Endothelial cell of umbilical vein (primary cell): ENCODE results near the gene ATP6V1F. TPM values are rescaled to one million over a fixed set of nuclear protein-coding genes. Genes with fewer than 3 reads are reported as not detected.
A peak's percentile ranks its signal among the peaks of the same experiment; 100 is the strongest.

Source experiments
- BruUV-seq: library from RNA; stranded (reverse); fragments of 400-500 nt; replicated peaks from 2 replicates; lab custom pipeline; 2021; lab: Mats Ljungman, UMichigan
- CTCF ChIA-PET: fragments of 300-600, 350-600 bp; sonication (Branson Sonifier 250); formaldehyde crosslinking; loops from one replicate; lab custom pipeline; 2021; ENCODE audit warnings: antibody characterized with exemption, inconsistent platforms; lab: Charles Lee
- POLR2A ChIA-PET: fragments of 300-600, 350-600 bp; sonication (Branson Sonifier 250); formaldehyde crosslinking; loops from one replicate; lab custom pipeline; 2021; ENCODE audit warnings: antibody characterized with exemption, inconsistent platforms; lab: Charles Lee
- DNase-seq: peaks from one replicate; pipeline ENCODE4 v3.0.0-alpha.2; 2011; ENCODE audit warnings: low read depth, low spot score
- FAIRE-seq: peaks from 2 replicates; lab custom pipeline; 2011; peaks lifted over from hg19 to GRCh38; lab: Jason Lieb, UNC
- H2AFZ ChIP-seq: 2 replicates; pipeline ENCODE4 v1.6.0; 2012; ENCODE audit warnings: low read depth, low read length, control low read depth, inconsistent platforms
- H3K27ac ChIP-seq: 2 replicates; pipeline ENCODE4 v1.5.1; 2011; ENCODE audit warnings: low read depth, mild to moderate bottlenecking, control low read depth, low read length, moderate library complexity; ENCODE audit not compliant: insufficient read depth
- H3K27me3 ChIP-seq, 2 experiments: 2 replicates each; pipeline versions ENCODE4 v1.6.0 to v1.6.1; 2011; ENCODE audit warnings: low read length in 2 of 2, mixed read lengths in 1 of 2; ENCODE audit not compliant: control insufficient read depth in 2 of 2, insufficient read depth in 2 of 2
- H3K36me3 ChIP-seq, 2 experiments: 2 replicates in 1 of 2; 3 replicates in 1 of 2; pipeline ENCODE4 v1.5.1; 2011; ENCODE audit warnings: low read length in 2 of 2, mild to moderate bottlenecking in 1 of 2, moderate library complexity in 1 of 2; ENCODE audit not compliant: control insufficient read depth in 2 of 2, insufficient read depth in 2 of 2; ENCODE audit errors: extremely low read depth in 1 of 2
- H3K4me1 ChIP-seq: 3 replicates; pipeline ENCODE4 v1.5.1; 2011; ENCODE audit warnings: mild to moderate bottlenecking, low read length; ENCODE audit not compliant: control insufficient read depth, insufficient read depth; ENCODE audit errors: extremely low read depth
- H3K4me2 ChIP-seq: 2 replicates; pipeline ENCODE4 v1.6.1; 2011; ENCODE audit warnings: low read length, control low read depth, mixed read lengths; ENCODE audit not compliant: insufficient read depth
- H3K4me3 ChIP-seq, 3 experiments: fragments of 200-600 bp in 1 of 3; sonication (generic), shearing (Covaris generic) in 1 of 3; replicated peaks in 1 of 3; 2 replicates each; pipeline ENCODE4 v1.5.1; 2011 to 2016; ENCODE audit warnings: control low read depth in 3 of 3, low read length in 3 of 3, mild to moderate bottlenecking in 2 of 3, inconsistent platforms in 1 of 3, low read depth in 1 of 3, moderate library complexity in 1 of 3; ENCODE audit not compliant: insufficient read depth in 1 of 3
- H3K79me2 ChIP-seq: 2 replicates; pipeline ENCODE4 v1.6.0; 2012; ENCODE audit warnings: low read length, inconsistent platforms; ENCODE audit not compliant: control insufficient read depth, insufficient read depth
- H3K9ac ChIP-seq: replicated peaks from 2 replicates; pipeline ENCODE3; 2011; ENCODE audit warnings: low read length, control low read depth; ENCODE audit not compliant: insufficient read depth; ENCODE audit errors: extremely low read depth
- H3K9me1 ChIP-seq: replicated peaks from 3 replicates; pipeline ENCODE4 v1.6.0; 2011; ENCODE audit warnings: mild to moderate bottlenecking, low read length; ENCODE audit not compliant: control insufficient read depth, insufficient read depth; ENCODE audit errors: extremely low read depth
- H3K9me3 ChIP-seq: replicated peaks from 2 replicates; pipeline ENCODE4 v1.5.1; 2012; ENCODE audit warnings: low read length, inconsistent platforms; ENCODE audit not compliant: control insufficient read depth, insufficient read depth
- H4K20me1 ChIP-seq: replicated peaks from 2 replicates; pipeline ENCODE3; 2011; ENCODE audit warnings: mild to moderate bottlenecking, low read length; ENCODE audit not compliant: control insufficient read depth, insufficient read depth; ENCODE audit errors: extremely low read depth
- EZH2 ChIP-seq: IDR thresholded peaks from 2 replicates; pipeline ENCODE4 v1.6.1; 2012; ENCODE audit warnings: borderline replicate concordance, low read depth, mild to moderate bottlenecking, moderate library complexity, low read length, inconsistent platforms; ENCODE audit not compliant: severe bottlenecking
- FOS ChIP-seq: IDR thresholded peaks from 2 replicates; pipeline ENCODE4 v1.6.1; 2011; ENCODE audit warnings: mild to moderate bottlenecking, low read length, moderate library complexity, borderline replicate concordance; ENCODE audit not compliant: insufficient read depth
- GATA2 ChIP-seq: IDR thresholded peaks from 2 replicates; pipeline ENCODE4 v1.7.0; 2011; ENCODE audit warnings: low read depth, mild to moderate bottlenecking, moderate library complexity, mixed read lengths, low read length; ENCODE audit not compliant: insufficient read length, insufficient read depth
- JUN ChIP-seq: IDR thresholded peaks from 2 replicates; pipeline ENCODE4 v1.6.1; 2011; ENCODE audit warnings: borderline replicate concordance, low read depth; ENCODE audit not compliant: insufficient read length, insufficient read depth
- MYC ChIP-seq: IDR thresholded peaks from one replicate; pipeline ENCODE4 v1.6.1; 2011; ENCODE audit warnings: mild to moderate bottlenecking, low read depth, low read length
- POLR2A ChIP-seq: IDR thresholded peaks from 2 replicates; pipeline ENCODE4 v1.6.1; 2012; ENCODE audit warnings: low read depth, mild to moderate bottlenecking, control low read depth, low read length
- POLR2AphosphoS5 ChIP-seq: IDR thresholded peaks from 2 replicates; pipeline ENCODE4 v1.6.1; 2012; ENCODE audit warnings: low read depth, mild to moderate bottlenecking, control low read depth, low read length, moderate library complexity; ENCODE audit not compliant: insufficient read depth
- dilution Hi-C: fragments of 300-500 bp; cut with MboI; formaldehyde crosslinking; loops from one replicate; pipeline ENCODE4 v1.15.0; 2019; ENCODE audit warnings: low sequenced_read_pairs; ENCODE audit not compliant: extremely low pct_ligation_motif_present
- intact Hi-C: fragments of 100-400 bp; cut with micrococcal nuclease; formaldehyde crosslinking; loops from one replicate; pipeline ENCODE4 v1.10.0; 2022
- polyA plus RNA-seq, 4 experiments: library from polyadenylated mRNA; depleted of rRNA in 3 of 4; stranded (reverse) in 3 of 4; unstranded in 1 of 4; fragments of >200 nt; gene quantifications; 2 replicates each; pipeline versions ENCODE4 v1.2.1 to v1.2.3, GENCODE V29; 2011 to 2012; ENCODE audit warnings: missing spikeins in 1 of 4
- total RNA-seq: library from RNA; stranded (reverse); gene quantifications from 2 replicates; pipeline ENCODE4 v1.2.3, GENCODE V29; 2021
- TF ChIP-seq, protein P1 (sequence below), 2 donors: IDR thresholded peaks; 1 replicate in 1 of 2; 2 replicates in 1 of 2; pipeline ENCODE4 v1.5.1; 2011; ENCODE audit warnings: low read length in 2 of 2, mild to moderate bottlenecking in 2 of 2, moderate library complexity in 2 of 2, control low read depth in 1 of 2, inconsistent platforms in 1 of 2, low read depth in 1 of 2; ENCODE audit not compliant: insufficient read depth in 1 of 2; ENCODE audit errors: extremely low read depth in 1 of 2
- TF ChIP-seq, protein P2 (sequence below): IDR thresholded peaks from 2 replicates; pipeline ENCODE4 v1.6.1; 2011; ENCODE audit not compliant: insufficient read depth, insufficient read length

ATP6V1F gene
- total and polyA plus RNA-seq, 2 donors (not counting 3 experiments of a cell fraction or from before 2014, with no cell fraction given), result 156 to 360 TPM

DNA sequence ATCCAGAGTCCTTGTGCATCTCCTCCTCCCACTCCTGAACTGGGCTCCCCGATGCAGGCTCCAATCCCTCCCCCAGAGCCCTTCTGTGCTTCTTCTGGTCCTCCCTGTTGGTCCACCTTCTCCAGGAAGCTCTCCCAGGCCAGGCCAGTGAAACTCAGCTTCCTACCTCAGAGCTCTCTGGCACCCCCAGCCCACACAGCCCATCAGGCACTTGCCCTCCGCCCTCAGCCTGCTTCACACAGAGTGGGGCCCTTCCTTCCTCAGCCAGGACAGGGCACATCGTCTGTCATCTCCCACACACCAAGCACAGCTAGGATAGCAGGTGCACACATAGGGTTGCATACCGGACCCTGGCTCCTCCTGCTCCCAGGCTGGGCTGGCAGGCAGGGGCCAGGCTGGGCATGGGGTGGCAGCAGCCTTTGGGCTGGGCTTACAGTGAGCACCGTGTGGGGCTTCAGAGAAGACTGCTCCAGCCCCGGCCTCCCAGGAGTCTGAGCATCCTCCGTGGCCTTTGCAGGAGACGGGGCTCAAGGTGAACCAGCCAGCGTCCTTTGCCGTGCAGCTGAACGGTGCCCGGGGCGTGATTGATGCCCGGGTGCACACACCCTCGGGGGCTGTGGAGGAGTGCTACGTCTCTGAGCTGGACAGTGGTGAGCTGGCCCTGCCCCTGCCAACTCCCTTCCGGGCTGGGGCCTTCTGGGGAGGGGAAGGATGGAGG lies 6.5 kb upstream of the ATP6V1F start:
- ChIA-PET POLR2A (no interaction called here), CTCF (interaction anchor here (1.1 kb wide), 1 partner anchor 14 kb away, joined by 4 read pairs; no protein-coding TSS in a partner anchor)
- H3K4me3 ChIP-seq, result no peak overlapping the region
- DNase-seq, result no peak
- no peak for FAIRE-seq
- no peaks in the 10 kb centered on the region for H3K9me1 ChIP-seq
- H3K9me3 ChIP-seq, result no peaks in the 10 kb centered on the region
- no TSS peak for BruUV-seq
- peaks cover 10 to 53% of the 10 kb centered on the region in 2 experiments for H3K36me3 ChIP-seq
- no peak overlapping the region for H2AFZ ChIP-seq
- H3K4me1 ChIP-seq, result no peaks in the 10 kb centered on the region
- no peaks in the 10 kb centered on the region for H3K79me2 ChIP-seq
- no peak overlapping the region for H3K27ac ChIP-seq
- no peak overlapping the region for H3K4me2 ChIP-seq
- H4K20me1 ChIP-seq, result no peaks in the 10 kb centered on the region
- no peak for TF ChIP-seq POLR2AphosphoS5
- dilution Hi-C loops (no loop called here), intact Hi-C loops (no loop called here)
- H3K9ac ChIP-seq, result no peak overlapping the region
- H3K27me3 ChIP-seq, result no peaks in the 10 kb centered on the region

DNA sequence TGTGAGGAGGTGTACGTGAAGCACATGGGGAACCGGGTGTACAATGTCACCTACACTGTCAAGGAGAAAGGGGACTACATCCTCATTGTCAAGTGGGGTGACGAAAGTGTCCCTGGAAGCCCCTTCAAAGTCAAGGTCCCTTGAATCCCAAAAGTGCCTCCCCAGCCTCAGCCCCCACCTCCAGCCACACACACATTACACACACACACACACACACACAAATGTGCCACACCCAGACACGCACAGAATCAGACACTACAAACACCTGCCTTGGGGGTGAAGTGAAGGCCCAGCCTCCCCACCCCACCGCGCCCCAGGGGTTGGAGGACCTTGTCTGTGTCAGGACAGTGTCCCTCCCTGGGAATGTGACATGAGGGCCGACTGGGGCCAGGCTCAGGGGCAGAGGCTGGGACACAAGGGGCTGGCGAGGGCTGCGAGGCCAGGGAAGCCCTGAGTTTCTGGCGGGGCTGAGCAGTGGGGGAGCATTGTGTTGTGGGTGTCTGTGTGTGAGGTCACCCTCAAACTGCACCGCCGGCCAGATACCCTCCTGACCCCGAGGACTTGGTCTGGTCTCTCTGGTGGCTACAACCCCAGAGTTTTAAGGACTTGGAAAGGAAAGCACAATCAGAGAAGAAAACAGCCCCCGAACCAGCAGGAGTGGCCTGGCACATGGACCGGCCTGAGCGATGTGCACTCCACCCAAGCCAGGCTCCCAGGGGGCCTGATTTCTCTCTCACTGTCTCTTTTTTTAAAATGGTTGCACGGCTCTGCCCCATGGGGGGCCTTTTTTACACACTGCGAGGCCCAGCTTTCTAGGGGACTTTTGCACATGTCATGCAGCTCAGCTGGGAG lies 4.0 kb upstream of the ATP6V1F start:
- H3K9me1 ChIP-seq, result no peaks in the 10 kb centered on the region
- no peak overlapping the region for H3K27ac ChIP-seq
- ChIA-PET CTCF (no interaction called here), POLR2A (no interaction called here)
- BruUV-seq, result TSS peak; percentile 43
- no peaks in the 10 kb centered on the region for H4K20me1 ChIP-seq
- H2AFZ ChIP-seq, result no peak overlapping the region
- H3K4me1 ChIP-seq, result peaks cover 5% of the 10 kb centered on the region
- H3K79me2 ChIP-seq, result peaks cover 8% of the 10 kb centered on the region
- no peak overlapping the region for H3K9ac ChIP-seq
- TF ChIP-seq GATA2 (no peak), JUN (no peak), MYC (no peak), EZH2 (no peak), POLR2AphosphoS5 (no peak), POLR2A (no peak), FOS (no peak)
- TF ChIP-seq, protein P1, sequence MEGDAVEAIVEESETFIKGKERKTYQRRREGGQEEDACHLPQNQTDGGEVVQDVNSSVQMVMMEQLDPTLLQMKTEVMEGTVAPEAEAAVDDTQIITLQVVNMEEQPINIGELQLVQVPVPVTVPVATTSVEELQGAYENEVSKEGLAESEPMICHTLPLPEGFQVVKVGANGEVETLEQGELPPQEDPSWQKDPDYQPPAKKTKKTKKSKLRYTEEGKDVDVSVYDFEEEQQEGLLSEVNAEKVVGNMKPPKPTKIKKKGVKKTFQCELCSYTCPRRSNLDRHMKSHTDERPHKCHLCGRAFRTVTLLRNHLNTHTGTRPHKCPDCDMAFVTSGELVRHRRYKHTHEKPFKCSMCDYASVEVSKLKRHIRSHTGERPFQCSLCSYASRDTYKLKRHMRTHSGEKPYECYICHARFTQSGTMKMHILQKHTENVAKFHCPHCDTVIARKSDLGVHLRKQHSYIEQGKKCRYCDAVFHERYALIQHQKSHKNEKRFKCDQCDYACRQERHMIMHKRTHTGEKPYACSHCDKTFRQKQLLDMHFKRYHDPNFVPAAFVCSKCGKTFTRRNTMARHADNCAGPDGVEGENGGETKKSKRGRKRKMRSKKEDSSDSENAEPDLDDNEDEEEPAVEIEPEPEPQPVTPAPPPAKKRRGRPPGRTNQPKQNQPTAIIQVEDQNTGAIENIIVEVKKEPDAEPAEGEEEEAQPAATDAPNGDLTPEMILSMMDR (IDR thresholded peaks at IDR 0.05; ENCODE audit: extremely low read depth in 1 of 2, insufficient read depth in 1 of 2, low read depth in 1 of 2, low read length in 2 of 2), result no peak
- TF ChIP-seq, protein P2, sequence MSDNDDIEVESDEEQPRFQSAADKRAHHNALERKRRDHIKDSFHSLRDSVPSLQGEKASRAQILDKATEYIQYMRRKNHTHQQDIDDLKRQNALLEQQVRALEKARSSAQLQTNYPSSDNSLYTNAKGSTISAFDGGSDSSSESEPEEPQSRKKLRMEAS, result no peak
- H3K4me3 ChIP-seq, result no peak overlapping the region
- peaks cover 5 to 32% of the 10 kb centered on the region in 2 experiments for H3K36me3 ChIP-seq
- no peaks in the 10 kb centered on the region for H3K9me3 ChIP-seq
- no peaks in the 10 kb centered on the region for H3K27me3 ChIP-seq
- intact Hi-C loops (no loop called here), dilution Hi-C loops (no loop called here)
- DNase-seq (no peak), FAIRE-seq (no peak)
- H3K4me2 ChIP-seq, result no peak overlapping the region
